GM10248 (cell line): ENCODE data around the gene PHOSPHO1.
"Not testable (repeated sequence)": the region's sequence is repeated elsewhere in the genome, so short reads cannot be mapped to it uniquely, and the experiment has no call there.

Experiments
- CTCF ChIA-PET: fragments of 300-600 bp; sonication (Branson Sonifier 250); formaldehyde crosslinking; extraction: SDS; loops from one replicate; lab custom pipeline; 2021; ENCODE audit warnings: antibody characterized with exemption; lab: Yijun Ruan, JAX
- POLR2A ChIA-PET: fragments of 350-650 bp; sonication (Branson Sonifier 250); formaldehyde crosslinking; extraction: SDS; loops from one replicate; lab custom pipeline; 2020; ENCODE audit warnings: antibody characterized with exemption; lab: Yijun Ruan, JAX
- DNase-seq: peaks from one replicate; pipeline ENCODE4 v3.0.0; 2012; ENCODE audit errors: extremely low spot score
- CTCF ChIP-seq: IDR thresholded peaks from 2 replicates; pipeline ENCODE4 v1.5.1; 2012; ENCODE audit warnings: mild to moderate bottlenecking, low read depth; ENCODE audit errors: extremely low read depth, missing control alignments, control extremely low read depth

Gene PHOSPHO1

GRCh38 chr17:49193513-49194296 is 36.9 kb downstream of the PHOSPHO1 start:
- POLR2A ChIA-PET: interaction anchor here (0.6 to 2.7 kb wide), 7 partner anchors 16 to 986 kb away, joined by 4 to 24 read pairs (median 5); partner anchors contain the start of genes ABI3 and GNGT2
- peak; percentile 59 for DNase-seq
- no peak for TF ChIP-seq CTCF
- CTCF ChIA-PET: interaction anchor here (1.0 to 5.7 kb wide), 7 partner anchors 11 to 33 kb away, joined by 3 to 74 read pairs (median 12); partner anchors contain the start of genes ABI3 and GNGT2

GRCh38 chr17:49191917-49192741 is 38.5 kb downstream of the PHOSPHO1 start:
- CTCF ChIA-PET: interaction anchor here (1.0 to 5.7 kb wide), 8 partner anchors 10 to 34 kb away, joined by 3 to 74 read pairs (median 6); partner anchors contain the start of genes ABI3 and GNGT2
- POLR2A ChIA-PET: interaction anchor here (0.7 to 2.3 kb wide), 5 partner anchors 19 to 123 kb away, joined by 3 to 7 read pairs (median 4); partner anchors contain the start of genes ABI3 and GNGT2
- TF ChIP-seq CTCF: peak; percentile 46
- peak; percentile 64 for DNase-seq

GRCh38 chr17:49191409-49191916 is 39.1 kb downstream of the PHOSPHO1 start:
- DNase-seq: no peak
- TF ChIP-seq CTCF: no peak
- POLR2A ChIA-PET: interaction anchor here (1.0 to 1.5 kb wide), 2 partner anchors 20 to 21 kb away, joined by 4 to 6 read pairs; partner anchors contain the start of genes ABI3 and GNGT2
- CTCF ChIA-PET: interaction anchor here (1.0 to 5.7 kb wide), 7 partner anchors 10 to 35 kb away, joined by 3 to 74 read pairs (median 6); partner anchors contain the start of genes ABI3 and GNGT2

- TF ChIP-seq CTCF: no peak
- ChIA-PET CTCF (interaction anchor here (1.0 to 5.7 kb wide), 6 partner anchors 10 to 36 kb away, joined by 3 to 74 read pairs (median 12); partner anchors contain the start of genes ABI3 and GNGT2), POLR2A (no interaction called here)
- no peak for DNase-seq
Observed at GRCh38 chr17:49190932-49191331, 39.7 kb downstream of the PHOSPHO1 start.

- CTCF ChIA-PET: interaction anchor here (0.8 kb wide), 1 partner anchor 26 kb away, joined by 3 read pairs; no protein-coding TSS in a partner anchor
- DNase-seq: no peak
- POLR2A ChIA-PET: no interaction called here
- TF ChIP-seq CTCF: no peak
Observed at GRCh38 chr17:49187301-49187700, 43.3 kb downstream of the PHOSPHO1 start.

GRCh38 chr17:49185381-49185780 is 45.2 kb downstream of the PHOSPHO1 start:
- CTCF ChIA-PET: interaction anchor here (0.9 kb wide), 1 partner anchor 42 kb away, joined by 3 read pairs; no protein-coding TSS in a partner anchor
- DNase-seq, POLR2A ChIA-PET: not testable (repeated sequence)

GRCh38 chr17:49184522-49184921 is 46.1 kb downstream of the PHOSPHO1 start:
- POLR2A ChIA-PET, DNase-seq: not testable (repeated sequence)
- CTCF ChIA-PET: interaction anchor here (6.9 kb wide), 1 partner anchor 43 kb away, joined by 124 read pairs; the partner anchor contains the start of gene PHOSPHO1
